GM04503 (cell line): Measurements from ENCODE around the gene ARMC9.
"Not testable (repeated sequence)": the region's sequence is repeated elsewhere in the genome, so short reads cannot be mapped to it uniquely, and the experiment has no call there.

Experiments
- DNase-seq: peaks from one replicate; pipeline ENCODE4 v3.0.0-alpha.2; 2012; ENCODE audit warnings: low read depth

ARMC9 gene

GRCh38 chr2:231399046-231399852 is 200.8 kb downstream of the ARMC9 start:
- no peak for DNase-seq

- no peak for DNase-seq
These were observed 201.6 kb downstream of the ARMC9 start for GRCh38 chr2:231399853-231400680.

GRCh38 chr2:231400681-231401080 is 202.2 kb downstream of the ARMC9 start:
- not testable (repeated sequence) for DNase-seq

- not testable (repeated sequence) for DNase-seq
These were observed 202.7 kb downstream of the ARMC9 start for GRCh38 chr2:231401101-231401500.

- DNase-seq, result not testable (repeated sequence)
These were observed 205.2 kb downstream of the ARMC9 start for GRCh38 chr2:231403421-231404182.

GRCh38 chr2:231404183-231404578 is 205.8 kb downstream of the ARMC9 start:
- not testable (repeated sequence) for DNase-seq

- not testable (repeated sequence) for DNase-seq
These were observed 207.4 kb downstream of the ARMC9 start for GRCh38 chr2:231405601-231406367.

- not testable (repeated sequence) for DNase-seq
These were observed 209.3 kb downstream of the ARMC9 start for GRCh38 chr2:231407686-231408085.

- DNase-seq, result not testable (repeated sequence)
These were observed 209.9 kb downstream of the ARMC9 start for GRCh38 chr2:231408304-231408703.

GRCh38 chr2:231409776-231410175 is 211.3 kb downstream of the ARMC9 start:
- no peak for DNase-seq

GRCh38 chr2:231410293-231411004 is 212.0 kb downstream of the ARMC9 start:
- no peak for DNase-seq

- no peak for DNase-seq
These were observed 212.8 kb downstream of the ARMC9 start for GRCh38 chr2:231411237-231411636.

GRCh38 chr2:231411831-231412617 is 213.6 kb downstream of the ARMC9 start:
- peak; percentile 27 for DNase-seq

GRCh38 chr2:231412618-231412963 is 214.2 kb downstream of the ARMC9 start:
- no peak for DNase-seq

- no peak for DNase-seq
These were observed 215.0 kb downstream of the ARMC9 start for GRCh38 chr2:231413456-231413855.

GRCh38 chr2:231413921-231414476 is 215.6 kb downstream of the ARMC9 start:
- no peak for DNase-seq

GRCh38 chr2:231415029-231415428 is 216.6 kb downstream of the ARMC9 start:
- DNase-seq, result no peak

GRCh38 chr2:231418820-231419640 is 220.6 kb downstream of the ARMC9 start:
- no peak for DNase-seq

GRCh38 chr2:231421051-231421580 is 222.7 kb downstream of the ARMC9 start:
- DNase-seq, result no peak
